Stimulated activated CD4-positive, alpha-beta T cell treated with anti-CD3 and anti-CD28 coated beads, Interleukin-2, amount 100 ng/mL, for 48 hours (primary cell): ENCODE data around the gene NOTUM.
"Not testable (repeated sequence)": the region's sequence is repeated elsewhere in the genome, so short reads cannot be mapped to it uniquely, and the experiment has no call there.

Experiments
- DNase-seq, 2 donors: peaks; one replicate each; pipeline ENCODE4 v3.0.0-alpha.2; 2020

NOTUM gene

DNA sequence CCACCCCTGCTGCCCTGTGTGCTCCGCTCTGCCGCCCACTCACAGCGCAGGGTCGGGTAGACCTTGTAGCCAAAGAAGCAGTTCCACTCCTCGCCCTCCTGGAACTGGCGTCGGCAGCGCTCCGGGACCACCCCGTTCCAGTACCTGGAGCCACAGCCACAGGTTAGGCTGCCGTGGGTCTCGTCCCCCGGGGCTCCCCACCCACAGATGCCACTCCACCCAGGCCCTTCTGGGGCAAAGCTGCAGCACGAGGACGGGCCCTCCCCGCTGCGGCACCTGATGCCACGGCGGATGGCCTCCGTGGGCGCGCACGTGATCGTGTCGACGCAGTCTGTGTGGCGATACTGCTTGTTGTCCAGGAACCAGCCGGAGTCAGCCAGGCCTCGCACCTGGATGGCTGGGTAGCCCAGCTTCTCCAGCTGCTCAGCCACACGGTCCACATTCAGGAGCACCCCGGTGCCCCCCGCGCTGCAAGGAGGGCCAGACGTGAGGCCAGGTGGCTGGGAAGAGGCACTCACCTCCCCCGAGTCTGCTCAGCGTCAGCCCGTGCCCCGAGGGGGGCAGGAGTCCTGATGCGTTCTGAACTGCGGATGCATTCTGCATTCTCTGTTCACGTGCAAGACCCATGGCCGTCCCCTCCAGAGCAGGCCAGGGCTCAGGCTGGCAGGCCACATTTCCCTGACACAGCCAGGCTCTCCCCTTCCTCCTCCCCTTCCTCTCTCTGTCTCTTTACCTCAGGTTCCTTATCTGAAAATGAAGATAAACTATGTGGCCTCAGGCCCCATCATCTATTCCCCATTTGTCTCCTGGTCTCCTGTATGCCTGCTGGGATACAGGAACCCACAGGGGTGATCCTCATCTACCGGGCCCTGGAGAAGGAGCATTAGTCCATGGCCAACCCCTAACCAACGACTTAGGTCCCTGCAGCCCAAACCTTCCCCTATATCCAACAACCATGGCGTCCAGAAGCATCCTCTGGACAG, 4.1 kb downstream of the NOTUM start:
- DNase-seq, result no peak

DNA sequence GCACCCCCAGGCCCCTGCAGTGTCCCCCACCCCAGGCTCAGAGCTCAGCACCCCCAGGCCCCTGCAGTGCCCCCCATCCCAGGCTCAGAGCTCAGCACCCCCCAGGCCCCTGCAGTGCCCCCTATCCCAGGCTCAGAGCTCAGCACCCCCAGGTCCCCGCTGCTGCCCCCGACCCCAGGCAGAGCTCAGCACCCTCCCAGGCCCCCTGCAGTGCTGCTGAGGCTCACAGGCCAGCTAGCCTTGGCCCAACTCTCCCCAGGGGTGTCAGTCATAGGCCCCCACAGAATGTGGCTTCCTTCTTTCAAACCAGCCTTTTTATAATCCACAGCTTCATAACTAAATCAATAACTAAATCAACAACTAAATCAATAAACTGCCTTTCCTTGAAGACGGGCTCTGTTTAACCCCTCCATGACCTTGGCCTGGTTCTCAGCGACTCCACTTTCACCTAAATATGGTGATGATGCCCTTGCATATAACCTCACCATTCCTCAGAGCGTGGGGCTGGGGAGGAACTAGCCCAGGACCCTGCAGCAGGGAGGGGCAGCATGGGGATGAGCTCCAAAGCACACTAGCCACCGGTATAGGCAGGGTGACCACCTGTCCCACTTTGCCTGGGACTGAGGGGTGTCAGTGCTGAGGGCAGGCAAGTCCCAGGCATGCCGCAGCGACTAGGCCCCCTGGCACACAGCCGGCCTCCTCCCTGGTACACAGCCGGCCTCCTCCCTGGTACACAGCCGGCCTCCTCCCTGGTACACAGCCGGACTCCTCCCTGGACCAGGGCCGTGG, 5.0 kb downstream of the NOTUM start:
- no peak for DNase-seq

DNA sequence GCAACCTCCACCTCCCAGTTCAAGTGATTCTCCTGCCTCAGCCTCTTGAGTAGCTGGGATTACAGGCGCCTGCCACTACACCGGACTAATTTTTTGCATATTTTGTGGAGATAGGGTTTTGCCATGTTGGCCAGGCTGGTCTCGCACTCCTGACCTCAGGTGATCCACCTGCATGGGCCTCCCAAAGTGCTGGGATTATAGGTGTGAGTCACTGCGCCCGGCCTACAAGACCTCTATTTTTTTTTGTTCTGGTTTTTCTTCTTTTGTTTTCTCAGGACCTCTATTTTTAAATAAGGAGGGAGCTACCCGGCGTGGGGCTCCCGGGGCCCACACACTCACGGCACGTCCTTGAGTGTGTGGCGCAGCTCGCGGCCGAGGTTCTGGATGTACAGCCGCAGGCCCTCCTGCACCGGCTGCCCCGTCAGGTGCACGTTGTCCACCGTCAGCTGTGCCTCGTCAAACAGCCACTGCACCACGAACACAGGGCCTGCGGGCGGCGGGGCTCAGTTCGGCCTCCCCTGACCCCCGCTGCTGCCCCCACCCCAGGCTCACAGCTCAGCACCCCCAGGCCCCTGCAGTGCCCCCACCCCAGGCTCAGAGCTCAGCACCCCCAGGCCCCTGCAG, 5.8 kb downstream of the NOTUM start:
- DNase-seq, result no peak

DNA sequence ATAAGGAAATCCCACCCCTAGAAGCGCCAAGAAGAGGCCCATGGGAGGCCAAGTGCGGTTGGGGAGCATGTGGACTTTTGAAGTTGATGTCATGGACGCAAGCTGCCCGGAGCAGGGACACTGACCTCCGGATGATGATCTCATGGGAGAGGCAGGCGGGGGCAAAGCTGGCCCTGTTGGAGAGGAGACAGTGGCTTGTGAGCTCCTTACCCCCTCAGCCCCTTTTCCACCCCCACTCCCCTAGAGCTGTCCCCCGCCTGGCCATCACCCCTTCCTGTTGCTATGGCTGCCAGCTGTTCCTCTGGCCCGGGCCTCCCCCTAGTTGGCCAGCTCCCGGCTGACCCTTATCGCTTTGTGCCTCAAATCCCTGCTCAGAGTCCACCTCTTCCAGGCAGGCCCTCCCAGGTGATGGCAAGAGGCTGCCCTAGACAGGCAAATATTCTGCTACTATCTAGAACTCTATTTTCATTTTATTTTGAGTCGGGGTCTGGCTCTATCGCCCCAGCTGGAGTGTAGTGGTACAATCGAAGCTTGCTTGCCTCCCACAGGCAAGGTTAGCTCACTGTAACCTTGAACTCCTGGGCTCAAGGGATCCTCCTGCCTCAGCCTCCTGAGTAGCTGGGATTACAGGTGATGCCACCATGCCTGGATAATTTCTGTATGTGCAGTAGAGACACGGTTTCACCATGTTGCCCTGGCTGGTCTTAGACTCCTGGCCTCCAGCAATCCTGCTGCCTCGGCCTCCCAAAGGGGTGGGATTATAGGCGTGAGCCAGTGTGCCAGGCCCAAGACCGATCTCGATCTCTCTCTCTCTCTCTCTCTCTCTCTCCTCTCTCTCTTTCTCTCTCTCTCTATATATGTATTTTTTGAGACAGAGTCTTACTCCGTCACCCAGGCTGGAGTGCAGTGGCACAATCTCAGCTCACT, 6.6 kb downstream of the NOTUM start:
- DNase-seq, result no peak

DNA sequence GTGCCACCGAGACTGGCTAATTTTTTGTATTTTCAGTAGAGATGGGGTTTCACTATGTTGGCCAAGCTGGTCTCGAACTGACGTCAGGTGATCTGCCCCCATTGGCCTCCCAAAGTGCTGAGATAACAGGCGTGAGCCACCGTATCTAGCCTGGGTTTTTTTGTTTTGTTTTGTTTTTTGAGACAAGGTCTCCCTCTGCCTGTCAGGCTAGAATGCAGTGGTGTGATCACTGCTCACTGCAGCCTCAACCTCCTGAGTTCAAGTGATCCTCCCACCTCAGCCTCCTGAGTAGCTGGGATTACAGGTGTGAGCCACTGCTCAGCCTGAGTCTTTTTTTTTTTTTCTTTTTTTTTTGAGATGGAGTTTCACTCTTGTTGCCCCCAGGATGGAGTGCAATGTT, 7.5 kb downstream of the NOTUM start:
- not testable (repeated sequence) for DNase-seq

DNA sequence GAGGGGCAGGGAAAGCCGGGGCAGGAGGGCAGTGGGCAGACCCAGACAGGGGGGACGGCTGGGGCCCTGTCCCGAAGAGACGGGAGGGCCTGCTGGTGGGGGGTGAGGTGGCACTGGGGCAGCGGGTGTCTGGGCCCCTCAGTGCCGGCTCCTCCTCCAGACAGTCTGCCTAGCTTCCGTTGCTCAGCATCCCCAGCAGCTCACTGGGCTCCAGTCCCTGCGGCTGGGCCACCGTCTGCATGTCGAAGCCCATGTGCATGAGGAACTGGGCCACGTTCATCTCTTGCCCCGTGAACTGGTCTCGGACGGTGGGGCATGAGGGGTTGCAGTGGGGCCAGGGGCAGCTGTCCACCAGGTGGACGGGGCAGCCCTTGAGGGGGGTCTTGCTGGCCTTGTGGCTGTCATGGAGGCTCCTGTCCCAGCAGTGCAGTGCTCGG, 8.2 kb downstream of the NOTUM start:
- no peak for DNase-seq

DNA sequence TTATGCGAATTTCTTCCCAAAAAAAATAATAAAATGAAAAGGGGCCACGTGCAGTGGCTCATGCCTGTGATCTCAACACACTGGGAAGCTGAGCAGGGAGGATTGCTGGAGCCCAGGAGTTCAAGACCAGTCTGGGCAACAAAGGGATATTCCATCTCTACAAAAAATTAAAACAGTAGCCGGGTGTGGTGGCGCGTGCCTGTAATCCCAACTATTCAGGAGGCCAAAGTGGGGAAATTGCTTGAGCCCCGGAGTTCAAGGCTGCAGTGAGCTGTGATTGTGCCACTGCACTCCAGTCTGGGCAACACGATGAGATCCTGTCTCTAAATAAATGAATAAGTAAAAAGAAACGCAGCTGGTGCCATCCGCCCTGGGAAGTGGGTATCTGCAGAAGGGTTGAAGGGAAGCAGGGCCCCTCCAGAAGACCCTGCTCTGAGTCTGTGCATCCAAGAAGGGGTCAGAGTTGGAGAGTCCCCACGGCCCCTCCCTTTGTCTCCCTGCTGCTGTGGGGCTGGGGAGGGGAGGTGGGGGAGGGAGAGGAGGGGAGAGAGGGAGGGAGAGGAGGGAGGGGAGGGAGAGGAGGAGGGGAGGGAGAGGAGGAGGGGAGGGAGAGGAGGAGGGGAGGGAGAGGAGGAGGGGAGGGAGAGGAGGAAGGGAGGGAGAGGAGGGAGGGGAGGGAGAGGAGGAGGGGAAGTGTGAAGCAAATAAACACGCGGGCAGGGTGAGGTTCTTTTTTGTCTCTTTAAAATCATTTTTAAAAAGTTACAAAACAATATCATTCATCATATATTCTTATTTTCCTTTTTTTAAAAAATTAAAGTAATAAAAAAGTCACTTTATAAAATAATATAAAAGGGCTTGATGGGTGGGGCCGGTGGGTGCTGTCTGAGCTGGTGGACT, 9.0 kb downstream of the NOTUM start:
- no peak for DNase-seq

DNA sequence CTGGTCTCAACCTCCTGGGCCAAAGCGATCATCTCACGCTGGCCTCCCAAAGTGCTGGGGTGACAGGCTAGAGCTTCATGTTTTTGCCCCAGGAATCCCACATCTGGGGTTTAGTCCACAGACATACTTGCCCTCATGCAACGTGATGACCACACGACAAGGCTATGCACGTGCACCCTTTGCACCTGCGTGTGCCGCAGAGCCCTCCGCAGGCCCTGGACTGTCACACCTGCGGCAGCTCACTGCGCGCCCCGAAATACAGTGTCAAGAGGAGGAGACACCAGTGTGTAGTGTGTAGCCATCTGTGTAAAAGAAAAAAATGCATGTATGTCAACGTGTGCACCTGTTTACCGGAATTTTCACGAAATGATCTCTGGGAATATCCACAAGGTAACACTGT, 10.5 kb downstream of the NOTUM start:
- no peak for DNase-seq

DNA sequence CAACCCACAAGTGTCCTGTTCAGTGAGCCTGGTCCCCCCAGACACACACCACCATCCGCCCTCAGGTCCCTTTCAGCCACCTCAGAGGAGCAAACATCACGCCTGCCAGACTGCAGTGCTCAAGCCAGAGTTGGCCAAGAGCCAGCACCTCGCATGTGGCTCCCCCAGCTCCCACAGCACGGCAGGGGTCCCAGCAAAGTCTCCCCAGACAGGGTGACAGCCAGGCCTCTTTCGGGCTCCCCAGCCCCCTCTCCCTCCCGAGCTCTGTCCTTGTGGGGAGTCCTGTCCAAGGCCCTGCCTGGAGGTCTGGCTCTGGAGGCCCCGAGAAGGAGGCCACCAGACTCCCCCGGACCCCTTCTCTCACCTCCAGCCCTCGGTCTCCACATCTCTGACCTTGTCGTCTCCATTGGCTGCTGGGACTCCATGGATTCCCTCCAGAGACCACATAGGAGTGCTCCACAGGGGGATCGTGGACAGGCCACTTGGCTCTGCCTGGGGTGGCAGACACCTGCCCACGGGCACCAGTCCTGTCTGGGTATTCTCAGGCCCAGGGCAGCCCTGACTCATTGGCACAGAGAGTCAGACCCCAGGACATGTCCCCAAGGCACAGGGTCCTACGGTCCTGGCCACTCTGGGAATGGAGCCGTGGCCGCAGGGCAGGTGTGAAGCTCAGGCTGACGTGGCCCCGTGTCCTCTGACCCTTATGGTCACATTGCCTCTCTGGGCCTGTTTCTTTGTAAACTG, 12.2 kb downstream of the NOTUM start:
- no peak for DNase-seq

DNA sequence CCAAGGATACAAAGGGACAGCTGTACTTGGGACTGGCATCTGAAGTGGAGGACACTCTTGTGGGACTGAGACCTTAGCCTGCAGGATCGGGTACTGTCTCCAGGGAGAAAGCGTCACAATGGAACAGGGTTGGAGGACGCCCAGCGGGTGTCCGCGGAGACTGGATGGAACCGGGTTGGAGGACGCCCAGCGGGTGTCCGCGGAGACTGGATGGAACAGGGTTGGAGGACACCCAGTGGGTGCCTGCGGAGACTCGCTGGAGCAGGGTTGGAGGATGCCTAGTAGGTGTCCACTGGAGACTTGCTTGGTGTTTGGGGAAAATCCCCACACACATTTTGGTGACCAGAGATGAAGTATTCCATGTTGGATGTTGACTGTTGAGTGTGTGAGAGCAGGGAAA, 13.8 kb downstream of the NOTUM start, which contains the start of gene MYADML2:
MYADML2 (minus strand) TSS at position 45 of the 400 bp plus-strand sequence. CDS start 5,492 bp downstream, outside the sequence.
- no peak for DNase-seq

DNA sequence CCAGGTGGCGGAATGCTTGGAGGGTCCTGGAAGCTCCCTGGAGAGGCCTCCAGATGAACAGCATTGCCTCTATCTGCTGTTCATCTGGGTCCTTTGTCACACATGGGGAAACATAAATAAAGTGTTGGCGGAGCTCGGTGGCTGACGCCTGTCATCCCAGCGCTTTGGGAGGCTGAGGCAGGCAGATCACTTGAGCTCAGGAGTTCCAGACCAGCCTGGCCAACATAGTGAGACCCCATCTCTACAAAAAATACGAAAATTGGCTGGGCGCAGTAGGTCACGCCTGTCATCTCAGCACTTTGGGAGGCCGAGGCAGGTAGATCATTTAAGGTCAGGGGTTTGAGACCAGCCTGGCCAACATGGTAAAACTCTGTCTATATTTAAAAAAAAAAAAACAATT, 16.1 kb downstream of the NOTUM start:
- DNase-seq, result no peak

DNA sequence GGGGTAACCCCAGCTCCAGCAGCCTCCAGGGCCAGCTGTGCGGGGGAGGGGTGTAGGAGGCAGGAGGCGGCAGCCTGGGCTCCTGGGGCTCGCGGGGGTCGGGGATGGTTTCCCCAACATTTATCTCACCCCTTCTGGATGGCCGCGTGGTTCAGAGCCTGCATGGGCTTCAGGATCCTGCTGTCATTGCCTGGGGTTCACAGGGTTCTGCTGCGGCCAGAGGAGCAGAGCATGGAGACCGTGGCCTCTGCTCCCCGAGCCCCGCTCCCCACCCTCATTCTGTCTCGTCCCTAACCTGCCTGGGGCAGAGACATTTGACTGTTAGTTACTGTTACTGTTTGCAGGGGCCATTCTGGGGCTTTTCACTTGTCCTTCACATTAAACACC, 18.8 kb downstream of the NOTUM start:
- DNase-seq, result no peak

DNA sequence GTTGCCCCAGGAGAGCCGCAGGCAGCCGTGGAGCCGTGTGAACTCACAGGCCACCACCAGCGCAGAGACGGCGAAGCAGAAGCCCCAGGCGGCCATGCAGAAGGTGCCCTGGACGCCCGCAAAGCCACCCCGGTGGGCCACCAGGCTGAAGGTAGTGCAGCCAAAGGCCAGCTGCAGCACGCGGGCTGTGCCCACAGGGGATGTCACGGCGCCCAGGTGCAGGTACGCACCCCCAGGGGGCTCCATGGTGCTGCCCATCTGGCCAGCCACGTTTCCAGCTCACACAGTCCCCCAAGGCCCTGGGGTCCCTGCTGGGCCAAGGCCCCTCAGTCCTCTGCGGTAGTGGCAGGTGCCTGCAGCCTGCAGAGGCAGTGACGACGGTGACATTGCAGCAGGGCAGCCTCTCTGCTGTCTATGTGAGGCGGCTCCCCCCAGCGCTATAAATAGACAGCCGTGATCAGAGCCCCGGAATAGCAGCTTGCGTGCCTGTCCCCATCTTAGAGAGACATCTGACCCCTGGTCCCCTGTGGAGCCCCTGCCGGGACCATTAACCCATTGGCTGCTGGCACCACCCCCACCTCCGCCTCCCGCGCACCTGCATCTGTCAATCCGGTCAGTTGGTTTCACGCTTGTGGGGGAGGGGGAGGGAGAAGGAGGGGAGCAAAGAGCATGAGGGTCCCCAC, 19.4 kb downstream of the NOTUM start:
- DNase-seq, result no peak

DNA sequence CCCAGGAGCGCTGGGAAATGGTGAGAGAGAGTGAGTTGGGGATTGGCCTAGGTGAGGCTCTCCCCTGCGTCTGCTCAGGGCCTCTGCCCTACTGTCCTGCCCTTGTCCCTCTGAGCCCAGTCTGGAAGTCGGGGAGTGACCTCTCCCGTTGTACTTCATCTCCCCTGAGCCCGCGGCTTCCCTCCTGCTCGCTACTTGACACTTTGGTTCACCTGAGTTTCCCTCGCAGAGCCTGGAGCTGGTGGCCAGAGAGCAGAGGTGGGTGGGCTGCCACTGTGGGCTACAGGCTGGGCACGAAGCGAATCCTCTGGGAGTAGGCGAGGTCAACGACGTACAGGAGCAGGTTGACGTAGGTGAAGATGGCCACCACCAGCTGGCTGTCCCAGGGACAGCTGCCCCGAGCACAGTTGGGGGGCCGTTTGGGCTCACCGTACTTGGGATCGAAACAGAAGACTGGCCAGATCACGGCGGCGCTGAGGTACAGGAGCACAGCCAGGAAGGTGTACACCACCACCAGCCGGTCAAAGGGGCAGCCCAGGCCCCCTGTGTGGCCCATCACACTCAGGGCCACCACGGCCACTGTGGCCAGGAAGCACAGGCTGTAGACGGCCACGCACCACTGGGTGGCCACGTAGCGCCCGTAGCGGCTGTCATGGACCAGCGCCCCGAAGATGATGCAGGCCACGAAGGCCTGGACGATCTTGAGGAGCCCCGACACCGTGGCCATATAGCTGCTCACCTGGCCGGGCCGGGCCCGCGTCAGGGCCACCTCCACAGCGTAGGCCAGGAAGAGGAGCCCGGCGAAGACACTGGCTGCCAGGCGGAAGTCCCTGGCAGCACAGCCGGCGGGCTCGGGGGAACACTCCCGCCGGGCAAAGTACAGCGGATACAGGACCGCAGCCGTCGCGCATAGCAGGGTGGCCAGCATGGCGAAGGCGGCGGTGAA, 20.2 kb downstream of the NOTUM start:
- DNase-seq, result no peak

DNA sequence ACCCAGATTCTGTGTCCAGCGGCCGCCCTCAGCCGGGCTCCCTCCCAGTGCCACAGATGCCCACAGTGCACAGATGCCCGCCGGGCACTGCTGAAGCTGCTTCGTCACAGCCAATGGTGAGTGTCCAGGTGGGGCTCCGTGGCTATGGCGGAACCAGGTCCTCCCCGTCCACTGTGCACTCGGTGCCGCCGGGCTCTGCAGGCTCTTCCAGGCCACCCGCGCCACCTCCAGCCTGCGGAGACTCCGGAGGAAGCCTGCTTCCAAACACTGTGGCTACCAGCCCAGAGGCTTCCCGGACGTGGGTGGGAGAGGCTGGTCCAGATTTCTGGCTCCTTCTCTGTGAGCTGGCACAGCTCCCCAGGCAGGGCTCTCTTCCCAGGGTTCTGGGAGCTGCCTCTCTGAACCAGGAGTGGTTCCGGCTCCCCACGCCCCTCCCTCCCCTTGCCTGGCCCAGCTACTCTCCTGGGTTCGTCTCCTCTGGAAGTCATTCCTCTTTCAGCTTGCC, 21.1 kb downstream of the NOTUM start:
- no peak for DNase-seq

DNA sequence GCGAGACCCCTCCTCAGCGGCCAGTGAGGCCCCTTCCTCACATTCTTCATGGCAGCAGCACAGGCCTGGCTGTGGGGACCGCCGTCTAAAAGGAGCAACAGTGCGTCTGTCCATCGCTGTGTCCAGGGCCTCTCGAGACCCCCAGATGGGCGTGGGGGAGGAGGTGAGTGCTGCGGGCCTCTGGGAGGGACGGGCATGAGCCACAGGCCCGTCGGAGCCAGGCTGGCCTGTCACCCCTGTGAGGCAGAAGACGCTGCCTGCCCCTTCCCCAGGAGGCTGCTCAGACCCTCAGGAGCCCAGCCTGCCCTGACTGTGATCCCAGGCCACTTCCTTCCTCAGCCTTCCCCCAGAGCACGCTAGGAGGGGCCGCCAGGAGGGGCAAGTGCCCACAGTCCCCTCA, 21.8 kb downstream of the NOTUM start:
- DNase-seq, result no peak

DNA sequence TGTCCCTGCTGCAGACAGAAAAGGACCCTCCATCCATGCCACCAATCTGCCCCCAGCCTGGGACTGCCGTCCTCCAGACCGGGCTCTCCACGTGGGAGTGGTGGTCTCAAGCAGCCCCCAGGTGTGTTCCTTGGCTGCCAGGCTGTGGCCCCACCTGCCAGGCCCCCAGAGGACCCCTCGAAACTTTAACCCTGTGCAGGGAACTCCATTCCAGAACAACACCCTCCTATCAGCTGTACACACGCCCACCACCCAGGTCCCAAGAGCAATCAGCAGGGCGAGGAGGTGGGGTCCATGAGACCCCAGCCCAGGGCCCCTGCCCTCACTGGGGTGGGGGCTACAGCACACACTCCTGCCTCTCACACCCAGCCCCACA, 25.3 kb downstream of the NOTUM start:
- DNase-seq, result no peak
